HG02763 (cell line): ENCODE measurements around the gene FUT8.

ENCODE experiments used
- ATAC-seq: cut with Tn5 transposase; IDR thresholded peaks from one replicate; pipeline ENCODE4 v1.9.1; 2021; ENCODE audit warnings: mild to moderate bottlenecking, moderate library complexity; ENCODE audit not compliant: unreplicated experiment

FUT8 gene

GRCh38 chr14:65412032-65412846 is at the start of gene FUT8:
FUT8 (plus strand) TSS chr14:65412730; CDS start chr14:65561564, 148,834 bp downstream.
- ATAC-seq, result peak; percentile 70

GRCh38 chr14:65366802-65367565 is 45.5 kb upstream of the FUT8 start:
- ATAC-seq, result no peak

- ATAC-seq, result no peak
Measured at GRCh38 chr14:65369560-65369959, 43.0 kb upstream of the FUT8 start.

- no peak for ATAC-seq
Measured at GRCh38 chr14:65370801-65371248, 41.7 kb upstream of the FUT8 start.

- ATAC-seq, result no peak
Measured at GRCh38 chr14:65371784-65372183, 40.7 kb upstream of the FUT8 start.

- no peak for ATAC-seq
Measured at GRCh38 chr14:65373016-65373670, 39.4 kb upstream of the FUT8 start.

GRCh38 chr14:65373671-65374039 is 38.9 kb upstream of the FUT8 start:
- no peak for ATAC-seq

- ATAC-seq, result no peak
Measured at GRCh38 chr14:65377576-65377975, 35.0 kb upstream of the FUT8 start.

GRCh38 chr14:65382586-65382985 is 29.9 kb upstream of the FUT8 start:
- no peak for ATAC-seq

- no peak for ATAC-seq
Measured at GRCh38 chr14:65387171-65387570, 25.4 kb upstream of the FUT8 start.

GRCh38 chr14:65387628-65388027 is 24.9 kb upstream of the FUT8 start:
- no peak for ATAC-seq

GRCh38 chr14:65392296-65392695 is 20.2 kb upstream of the FUT8 start:
- no peak for ATAC-seq

- no peak for ATAC-seq
Measured at GRCh38 chr14:65396082-65396910, 16.2 kb upstream of the FUT8 start.

- ATAC-seq, result no peak
Measured at GRCh38 chr14:65403231-65403630, 9.3 kb upstream of the FUT8 start.

GRCh38 chr14:65408113-65408512 is 4.4 kb upstream of the FUT8 start:
- no peak for ATAC-seq

GRCh38 chr14:65410640-65411039 is 1.9 kb upstream of the FUT8 start:
- ATAC-seq, result no peak

GRCh38 chr14:65411656-65412031 is 886 bp upstream of the FUT8 start:
- peak; percentile 50 for ATAC-seq

GRCh38 chr14:65412856-65413738 is 567 bp downstream of the FUT8 start:
- peak; percentile 32 for ATAC-seq

- ATAC-seq, result no peak
Measured at GRCh38 chr14:65413739-65414045, 1.2 kb downstream of the FUT8 start.
